ENCODE data around the gene PHF19.

The PHF19 gene

GRCh38 chr9:120902569-120903535 lies 25.9 kb upstream of the PHF19 start:
- peak overlapping the region; percentile 93 for H3K27ac Mint-ChIP-seq
- H3K9me3 Mint-ChIP-seq = no peaks in the 10 kb centered on the region
- DNase-seq (no peak), ATAC-seq (no peak)
- H3K27me3 Mint-ChIP-seq = no peaks in the 10 kb centered on the region
- H3K4me3 Mint-ChIP-seq = peak overlapping the region; percentile 24
- H3K36me3 Mint-ChIP-seq (ENCODE audit: low read depth) = peaks cover 70% of the 10 kb centered on the region
- peaks cover 96% of the 10 kb centered on the region for H3K4me1 Mint-ChIP-seq

- no peaks in the 10 kb centered on the region for H3K27me3 Mint-ChIP-seq
- peak; percentile 1 for ATAC-seq
- peaks cover 95% of the 10 kb centered on the region for H3K4me1 Mint-ChIP-seq
- no peaks in the 10 kb centered on the region for H3K9me3 Mint-ChIP-seq
- H3K36me3 Mint-ChIP-seq (ENCODE audit: low read depth) = peaks cover 64% of the 10 kb centered on the region
- peak overlapping the region; percentile 93 for H3K27ac Mint-ChIP-seq
- DNase-seq = no peak
- peak overlapping the region; percentile 24 for H3K4me3 Mint-ChIP-seq
Measured at GRCh38 chr9:120901755-120902568, 25.0 kb upstream of the PHF19 start.

GRCh38 chr9:120900824-120901223 lies 23.8 kb upstream of the PHF19 start:
- peaks cover 94% of the 10 kb centered on the region for H3K4me1 Mint-ChIP-seq
- ATAC-seq = no peak

GRCh38 chr9:120899490-120900068 lies 22.6 kb upstream of the PHF19 start:
- DNase-seq = no peak
- Mint-ChIP-seq H3K4me1 (peaks cover 93% of the 10 kb centered on the region), H3K27ac (peak overlapping the region; percentile 93), H3K4me3 (no peak overlapping the region), H3K36me3 (ENCODE audit: low read depth) (peaks cover 44% of the 10 kb centered on the region), H3K27me3 (no peaks in the 10 kb centered on the region), H3K9me3 (no peaks in the 10 kb centered on the region)
- ATAC-seq = no peak

More at GRCh38 chr9:120900824-120901223, 23.8 kb upstream of the PHF19 start:
- no peaks in the 10 kb centered on the region for H3K27me3 Mint-ChIP-seq
- peaks cover 56% of the 10 kb centered on the region for H3K36me3 Mint-ChIP-seq (ENCODE audit: low read depth)
- peak overlapping the region; percentile 11 for H3K4me3 Mint-ChIP-seq
- peak overlapping the region; percentile 93 for H3K27ac Mint-ChIP-seq
- DNase-seq = no peak
- H3K9me3 Mint-ChIP-seq = no peaks in the 10 kb centered on the region

DNA sequence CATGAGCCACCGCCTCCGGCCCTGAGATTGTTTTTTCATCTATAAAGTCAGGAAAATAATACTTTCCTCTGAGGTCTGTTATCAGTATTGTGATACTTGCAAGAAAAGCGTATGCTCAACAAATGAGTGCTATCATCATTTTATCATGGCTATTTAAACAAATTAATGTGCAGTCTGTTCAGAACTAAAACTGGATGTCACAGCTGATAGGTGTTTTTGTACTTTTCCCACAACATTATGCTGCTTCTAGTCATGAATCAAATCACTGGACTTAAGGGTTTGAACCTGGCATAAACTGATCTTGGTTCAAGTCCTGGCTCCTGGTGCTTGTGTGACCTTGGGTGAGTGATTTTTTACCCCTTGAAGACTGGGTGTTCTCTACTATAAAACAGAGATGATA lies 21.4 kb upstream of the PHF19 start:
- Mint-ChIP-seq H3K27me3 (no peaks in the 10 kb centered on the region), H3K36me3 (ENCODE audit: low read depth) (peaks cover 33% of the 10 kb centered on the region), H3K4me1 (peaks cover 90% of the 10 kb centered on the region), H3K9me3 (no peaks in the 10 kb centered on the region), H3K4me3 (peak overlapping the region; percentile 40), H3K27ac (peak overlapping the region; percentile 93)
- no peak for DNase-seq
- no peak for ATAC-seq

DNA sequence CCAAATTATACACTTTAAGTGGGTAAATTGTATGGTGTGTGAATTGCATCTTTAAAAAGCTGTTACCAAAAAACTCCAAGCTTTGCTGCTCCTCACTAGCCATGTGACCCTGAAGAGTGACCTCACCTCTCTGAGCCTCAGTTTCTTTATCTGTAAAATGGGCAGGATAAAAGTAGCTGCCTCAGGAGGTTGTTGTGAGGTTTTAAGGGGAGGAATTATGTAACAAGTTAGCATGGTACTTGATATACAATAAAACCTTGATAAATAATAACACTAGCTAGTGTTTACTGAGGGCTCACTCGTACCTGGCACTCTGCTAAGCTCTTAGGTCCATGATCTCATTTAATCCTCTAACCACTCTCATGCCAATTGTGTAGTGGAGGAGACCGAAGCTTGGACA lies 19.0 kb upstream of the PHF19 start:
- Mint-ChIP-seq H3K27ac (peak overlapping the region; percentile 64), H3K27me3 (no peaks in the 10 kb centered on the region), H3K36me3 (ENCODE audit: low read depth) (peaks cover 16% of the 10 kb centered on the region), H3K4me3 (no peak overlapping the region), H3K9me3 (no peaks in the 10 kb centered on the region), H3K4me1 (peaks cover 93% of the 10 kb centered on the region)
- DNase-seq (no peak), ATAC-seq (no peak)

DNA sequence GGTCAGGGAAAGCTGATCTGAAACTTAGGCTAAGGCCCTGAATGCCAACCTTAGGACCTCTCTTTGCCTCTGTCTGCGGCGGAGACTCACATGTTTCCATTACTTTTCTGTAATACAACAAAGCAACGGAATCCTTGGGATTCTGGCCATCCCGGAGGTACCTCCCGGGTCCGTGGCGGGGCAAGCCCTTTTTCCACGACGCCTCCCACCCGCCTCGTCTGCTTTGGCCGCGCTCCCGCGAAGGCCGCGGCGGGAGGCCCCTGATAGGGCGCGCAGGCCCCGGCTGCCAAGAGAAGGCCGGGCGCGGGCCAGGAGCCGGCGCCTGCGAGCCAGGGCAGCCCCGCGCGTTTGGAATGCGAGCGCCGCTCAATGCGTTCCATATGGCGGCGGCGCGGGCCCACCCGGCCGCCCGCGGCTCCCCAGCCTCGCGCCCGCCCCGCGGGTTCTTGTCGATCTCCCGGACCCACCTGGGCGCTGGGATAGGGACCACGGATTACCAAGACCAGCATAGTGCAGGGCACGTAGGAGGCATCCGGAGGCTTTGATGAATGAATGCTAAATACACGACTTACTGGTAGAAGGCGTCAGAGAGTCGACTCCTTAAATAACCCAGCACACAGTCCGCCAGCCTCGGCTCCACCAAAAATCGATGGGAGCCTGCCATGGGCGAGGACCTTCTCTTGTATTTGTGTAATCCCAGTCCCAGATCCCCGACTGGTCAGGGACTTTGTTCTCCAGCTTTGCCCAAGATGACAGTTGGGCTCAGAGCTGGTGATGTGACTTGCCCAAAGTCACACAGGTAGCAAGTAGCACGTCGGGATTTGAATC lies 17.5 kb upstream of the PHF19 start:
- H3K36me3 Mint-ChIP-seq (ENCODE audit: low read depth) = peaks cover 7% of the 10 kb centered on the region
- no peaks in the 10 kb centered on the region for H3K27me3 Mint-ChIP-seq
- H3K27ac Mint-ChIP-seq = peak overlapping the region; percentile 92
- H3K4me3 Mint-ChIP-seq = no peak overlapping the region
- no peak for ATAC-seq
- H3K4me1 Mint-ChIP-seq = peaks cover 93% of the 10 kb centered on the region
- H3K9me3 Mint-ChIP-seq = no peaks in the 10 kb centered on the region
- no peak for DNase-seq

DNA sequence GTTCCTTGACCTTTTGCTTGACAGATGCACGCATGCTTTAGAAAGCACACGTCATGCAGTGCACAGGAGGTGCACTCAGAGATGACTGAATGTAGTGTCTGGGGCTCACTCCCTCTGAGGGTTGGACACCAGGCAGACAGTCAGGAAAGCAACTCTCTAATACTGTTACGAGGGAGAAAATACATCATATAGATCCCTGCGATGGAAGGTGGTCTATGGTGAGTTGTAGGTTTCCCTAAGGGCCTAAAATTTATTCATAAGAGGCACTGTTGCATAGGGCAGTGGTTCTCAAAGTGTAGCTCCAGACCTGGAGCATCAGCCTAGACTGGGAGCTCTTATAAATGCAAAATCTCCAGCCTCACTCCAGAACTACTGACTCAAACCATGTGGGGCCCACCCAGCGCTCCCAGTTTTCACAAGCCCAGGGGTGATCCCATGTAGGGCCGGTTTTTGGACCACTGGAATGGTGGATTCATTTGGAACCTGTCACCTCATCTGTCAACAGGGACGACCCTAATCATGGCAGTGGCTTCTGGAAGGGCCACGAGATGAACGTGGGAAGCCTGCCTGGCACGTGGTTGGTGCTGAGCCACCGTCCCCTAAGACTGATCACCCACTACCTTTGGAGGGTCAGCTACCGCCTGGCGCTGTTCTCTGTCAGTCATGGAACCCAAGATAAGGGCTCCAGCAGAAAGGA lies 16.8 kb upstream of the PHF19 start:
- Mint-ChIP-seq H3K9me3 (no peaks in the 10 kb centered on the region), H3K4me3 (peak overlapping the region; percentile 73), H3K4me1 (peaks cover 94% of the 10 kb centered on the region), H3K27ac (peak overlapping the region; percentile 92), H3K36me3 (ENCODE audit: low read depth) (peaks cover 6% of the 10 kb centered on the region), H3K27me3 (no peaks in the 10 kb centered on the region)
- ATAC-seq (peak; percentile 13), DNase-seq (no peak)

DNA sequence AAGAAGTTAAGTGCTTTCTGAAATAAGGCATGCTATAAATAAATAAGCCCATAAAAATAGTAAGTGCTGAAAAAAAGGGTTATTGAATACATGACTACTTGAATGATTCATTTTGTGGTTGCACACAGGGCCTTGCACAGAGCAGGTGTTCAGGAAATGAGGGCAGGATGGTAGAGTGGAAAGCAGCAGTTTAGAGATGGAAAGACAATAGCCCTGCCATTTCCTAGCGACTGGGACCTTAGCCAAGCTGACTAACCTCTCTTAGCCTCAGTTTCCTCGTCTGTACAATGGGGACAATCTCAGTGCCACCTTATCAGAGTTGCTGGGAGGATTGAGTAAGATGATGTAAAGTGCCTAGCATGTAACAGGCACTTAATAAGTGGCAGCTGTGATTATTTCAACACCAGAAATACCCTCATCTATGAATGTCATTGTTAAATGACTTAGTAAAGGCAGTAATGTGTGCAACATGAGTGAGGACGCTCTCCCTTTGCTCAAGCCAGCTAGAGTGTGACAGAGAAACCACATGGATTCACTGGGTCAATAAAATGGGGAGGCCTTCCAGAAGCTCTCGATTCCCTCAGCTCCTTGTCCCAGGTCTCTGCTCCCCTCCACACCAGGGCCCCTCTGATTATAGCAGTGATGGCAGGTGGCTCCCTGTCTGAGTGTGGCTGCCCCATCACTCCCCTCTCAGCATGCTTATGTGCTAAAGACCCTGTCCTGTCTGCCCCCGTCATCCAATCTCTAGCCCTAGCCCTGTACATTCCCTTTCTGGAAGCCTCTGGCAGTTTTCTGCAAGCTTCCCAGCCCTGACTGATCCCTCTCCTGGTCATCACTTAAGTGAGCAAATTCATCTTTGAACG lies 16.0 kb upstream of the PHF19 start:
- H3K4me1 Mint-ChIP-seq = peaks cover 94% of the 10 kb centered on the region
- H3K27me3 Mint-ChIP-seq = no peaks in the 10 kb centered on the region
- peak; percentile 62 for DNase-seq
- H3K27ac Mint-ChIP-seq = peak overlapping the region; percentile 92
- H3K4me3 Mint-ChIP-seq = peak overlapping the region; percentile 73
- H3K36me3 Mint-ChIP-seq (ENCODE audit: low read depth) = peaks cover 6% of the 10 kb centered on the region
- H3K9me3 Mint-ChIP-seq = no peaks in the 10 kb centered on the region
- peak; percentile 51 for ATAC-seq

- H3K27me3 Mint-ChIP-seq = no peaks in the 10 kb centered on the region
- ATAC-seq (peak; percentile 6), DNase-seq (no peak)
- peaks cover 86% of the 10 kb centered on the region for H3K4me1 Mint-ChIP-seq
- H3K9me3 Mint-ChIP-seq = no peaks in the 10 kb centered on the region
- H3K27ac Mint-ChIP-seq = peak overlapping the region; percentile 92
- H3K36me3 Mint-ChIP-seq (ENCODE audit: low read depth) = peaks cover 6% of the 10 kb centered on the region
- peak overlapping the region; percentile 73 for H3K4me3 Mint-ChIP-seq
Measured at GRCh38 chr9:120891884-120892747, 15.1 kb upstream of the PHF19 start.

DNA sequence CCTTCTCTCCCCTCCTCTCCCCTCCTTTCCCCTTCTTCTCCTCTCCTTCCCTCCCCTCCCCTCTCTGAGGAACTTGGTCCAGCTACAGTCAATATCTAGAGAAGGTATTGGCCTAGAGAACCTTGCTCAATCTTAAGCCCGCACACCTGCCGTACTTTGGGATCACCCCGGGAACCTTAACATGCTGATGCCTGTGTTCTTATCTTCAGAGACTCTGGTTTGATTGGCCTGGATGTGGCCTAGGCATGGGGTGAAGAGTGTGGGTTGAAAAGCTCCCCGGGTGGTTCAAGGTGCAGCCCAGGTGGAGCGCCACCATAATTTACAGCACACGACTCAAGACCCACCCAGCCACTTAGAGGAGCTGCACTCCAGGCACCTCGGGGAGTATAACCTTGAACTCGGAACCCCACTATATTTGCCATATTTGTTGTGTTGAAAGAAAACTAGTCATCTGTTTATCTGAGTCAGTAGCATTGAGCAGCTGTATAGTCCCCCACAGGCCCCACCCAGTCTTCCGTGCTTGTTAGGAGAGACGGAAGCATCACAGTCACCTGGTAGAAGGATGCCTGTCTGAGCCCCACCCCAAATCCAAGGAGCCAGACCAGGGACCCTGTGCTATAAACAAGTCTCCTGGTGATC lies 14.4 kb upstream of the PHF19 start:
- Mint-ChIP-seq H3K9me3 (no peaks in the 10 kb centered on the region), H3K36me3 (ENCODE audit: low read depth) (no peaks in the 10 kb centered on the region), H3K27me3 (no peaks in the 10 kb centered on the region), H3K4me1 (peaks cover 84% of the 10 kb centered on the region), H3K27ac (peak overlapping the region; percentile 92), H3K4me3 (peak overlapping the region; percentile 73)
- ATAC-seq (peak; percentile 57), DNase-seq (peak; percentile 72)

All from activated naive CD8-positive, alpha-beta T cell treated with anti-CD3 and anti-CD28 coated beads, Interleukin-2, amount 50 U/mL, for 24 hours (primary cell).